Measurements from ENCODE around the gene RNASE12.
"Not testable (repeated sequence)": the region's sequence is repeated elsewhere in the genome, so short reads cannot be mapped to it uniquely, and the experiment has no call there.

RNASE12 gene

DNA sequence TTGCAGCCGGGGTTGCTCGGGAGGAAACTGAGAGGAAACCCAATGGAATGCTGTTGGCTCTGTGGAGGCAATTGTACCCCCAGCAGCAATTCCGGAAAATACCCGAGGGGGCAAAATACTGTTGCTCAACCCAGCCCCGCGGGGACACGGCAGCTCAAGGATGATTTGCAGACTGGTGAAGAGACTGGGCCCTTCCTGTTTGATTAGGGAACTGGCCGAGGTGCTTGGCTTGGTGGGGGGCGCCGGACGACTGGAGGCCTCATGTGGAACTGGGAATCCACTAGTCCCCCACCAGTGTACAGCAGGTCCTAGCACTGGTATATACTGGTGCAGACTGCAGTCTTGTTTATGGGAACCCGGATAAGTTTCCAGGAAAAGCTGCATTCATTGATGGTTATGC, 10.3 kb upstream of the RNASE12 start:
- intact Hi-C loops (cut with DNase I), result no loop called here

DNA sequence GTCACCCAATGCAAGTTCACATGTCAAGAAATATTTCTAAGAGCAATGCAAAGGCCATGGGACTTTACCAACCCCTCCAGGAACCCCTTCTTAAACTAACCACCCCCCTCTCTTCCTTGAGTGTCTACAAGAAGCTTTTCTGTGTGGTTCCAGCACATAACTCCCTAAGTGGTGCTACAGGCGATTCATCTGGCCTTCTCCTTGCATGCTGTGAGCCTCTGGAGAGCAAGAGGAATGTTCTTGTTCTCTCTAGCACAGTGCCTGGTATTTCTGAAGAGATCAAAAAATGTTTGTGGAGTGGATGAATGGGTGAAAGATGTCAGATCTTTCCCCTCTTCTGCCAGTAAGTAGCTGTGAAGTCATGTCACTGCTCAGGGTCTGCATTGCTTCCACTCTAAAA, 5.9 kb upstream of the RNASE12 start:
- DNase-seq, result no peak
- intact Hi-C loops (cut with DNase I), result no loop called here

More for the DNA sequence above, 10.3 kb upstream of the RNASE12 start:
- DNase-seq, result no peak

DNA sequence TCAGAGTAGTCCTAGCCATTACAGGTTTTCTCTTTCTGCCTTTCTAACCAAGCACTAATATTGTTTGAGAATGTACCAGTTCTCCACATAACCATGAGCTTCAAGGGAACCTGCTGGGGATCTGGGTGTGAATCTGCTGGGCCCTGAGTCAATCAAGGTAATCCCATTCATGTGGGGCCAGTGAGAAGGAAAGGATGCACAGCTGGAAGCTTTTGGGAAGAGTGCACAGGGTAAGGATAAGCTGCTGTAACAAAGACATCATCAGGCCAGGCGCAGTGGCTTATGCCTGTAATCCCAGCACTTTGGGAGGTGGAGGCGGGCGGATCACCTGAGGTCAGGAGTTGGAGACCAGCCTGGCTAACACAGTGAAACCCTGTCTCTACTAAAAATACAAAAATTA, 4.5 kb upstream of the RNASE12 start:
- DNase-seq; intact Hi-C loops (cut with DNase I): not testable (repeated sequence)

DNA sequence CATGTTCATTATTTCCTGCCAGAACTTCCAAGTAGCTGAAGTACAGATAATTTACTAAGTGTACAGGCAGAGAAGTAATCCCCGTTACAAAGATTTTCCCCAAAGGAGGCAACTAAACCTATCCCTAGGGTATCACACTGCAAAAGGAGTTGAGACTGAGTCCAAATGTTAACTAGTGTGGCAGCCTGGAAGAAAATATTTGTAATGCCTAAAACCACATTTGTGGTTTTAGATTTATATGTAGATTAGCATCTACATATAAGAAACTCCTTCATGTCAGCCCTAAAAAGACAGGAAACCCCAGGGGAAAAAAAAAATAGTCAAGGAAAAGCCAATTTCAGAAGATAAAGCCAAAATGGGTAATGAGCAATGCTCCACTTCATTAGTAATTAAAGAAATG, 1.4 kb upstream of the RNASE12 start:
- intact Hi-C loops (cut with DNase I), result no loop called here
- no peak for DNase-seq

DNA sequence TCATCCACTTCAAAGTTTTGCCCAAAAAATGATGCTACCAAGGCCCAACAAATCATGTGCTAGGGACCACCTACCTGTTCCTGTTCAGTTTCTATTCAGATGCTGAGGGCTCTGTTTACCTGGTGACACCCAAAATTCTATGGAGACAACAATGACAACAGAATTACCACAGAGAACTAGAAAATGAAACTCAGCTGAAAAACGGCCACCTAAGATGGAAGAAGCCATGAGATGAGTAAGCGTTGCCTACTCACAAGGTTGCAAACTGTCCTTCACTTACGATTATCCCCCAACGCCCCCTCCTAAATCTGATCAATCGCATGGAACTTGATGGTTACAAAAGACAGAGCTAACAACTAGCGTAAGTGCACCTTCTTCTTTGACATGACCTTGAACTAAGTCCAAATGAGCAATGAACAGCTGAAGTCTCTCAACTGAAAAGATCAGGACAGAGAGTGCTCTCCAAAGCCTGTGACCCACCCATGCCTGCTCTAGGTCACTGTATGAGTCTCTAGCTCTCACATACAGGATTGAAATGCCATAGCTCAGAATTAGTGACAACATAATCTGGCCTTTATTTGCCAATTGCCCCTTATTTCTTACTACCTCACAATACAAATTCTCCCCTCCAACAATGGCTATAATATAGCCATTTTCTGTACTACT, 3.6 kb downstream of the RNASE12 start, which contains the start of gene RNASE11:
Gene RNASE11 (minus strand): TSS at position 513 of the 666 bp plus-strand sequence.
- intact Hi-C loops (cut with DNase I), result no loop called here
- DNase-seq, result no peak

DNA sequence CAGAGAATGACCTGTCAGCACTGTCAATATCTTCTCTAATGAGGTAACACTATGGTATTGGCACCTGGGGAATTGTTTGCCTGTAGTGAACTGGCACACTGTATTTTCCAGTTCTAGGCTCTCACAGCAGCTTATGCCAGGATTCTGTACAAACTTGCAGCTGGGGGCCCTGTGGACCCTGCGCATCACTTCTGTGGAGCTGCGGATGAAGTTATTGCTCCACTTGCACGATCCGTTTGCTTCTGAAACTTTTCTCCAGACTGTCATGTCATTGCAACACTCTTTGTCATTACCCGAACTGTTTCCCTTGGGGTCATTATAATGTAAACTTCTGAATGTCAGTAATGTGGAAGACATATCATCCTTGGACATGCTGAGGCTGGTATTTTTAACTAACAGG, 7.3 kb downstream of the RNASE12 start:
- intact Hi-C loops (cut with DNase I), result no loop called here
- DNase-seq, result no peak

DNA sequence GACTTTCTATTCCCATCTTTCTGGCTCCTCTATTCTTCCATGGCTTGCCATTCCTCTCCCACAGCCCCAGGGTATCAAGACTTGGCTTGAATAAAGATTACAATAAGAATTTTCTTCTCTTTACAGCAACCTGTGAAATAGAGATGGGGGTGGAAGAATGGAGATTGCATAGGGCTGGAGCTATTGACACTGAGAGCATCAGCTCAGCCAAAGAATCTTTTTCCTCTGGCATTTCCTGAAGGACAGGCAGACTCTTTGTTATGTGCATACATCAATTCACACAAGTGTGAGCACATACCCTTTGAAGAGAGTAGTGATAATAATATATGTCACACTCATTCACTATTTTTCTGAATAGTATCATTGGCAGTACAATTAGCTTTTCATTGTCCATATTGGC, 8.0 kb downstream of the RNASE12 start:
- intact Hi-C loops (cut with DNase I), result no loop called here
- no peak for DNase-seq

DNA sequence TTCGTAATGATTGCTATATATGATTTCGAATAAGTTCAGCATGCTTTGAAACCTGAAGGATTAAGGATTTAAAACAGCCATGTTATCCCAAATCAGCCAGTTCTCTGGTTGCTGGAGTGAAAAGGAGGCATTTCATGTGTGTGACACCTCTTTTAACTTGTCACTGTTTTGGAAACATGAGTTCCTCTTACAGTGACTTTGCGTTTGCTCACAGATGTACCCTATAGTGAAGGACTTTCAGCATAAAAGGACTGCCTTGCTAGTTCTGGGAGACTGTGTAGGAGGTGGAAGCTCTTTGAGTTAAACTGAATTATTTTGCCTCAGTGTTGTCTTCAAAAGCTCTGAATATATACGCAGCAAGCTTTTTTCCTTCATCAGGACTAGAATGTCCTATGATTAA, 10.9 kb downstream of the RNASE12 start:
- DNase-seq, result no peak
- intact Hi-C loops (cut with DNase I), result no loop called here

DNA sequence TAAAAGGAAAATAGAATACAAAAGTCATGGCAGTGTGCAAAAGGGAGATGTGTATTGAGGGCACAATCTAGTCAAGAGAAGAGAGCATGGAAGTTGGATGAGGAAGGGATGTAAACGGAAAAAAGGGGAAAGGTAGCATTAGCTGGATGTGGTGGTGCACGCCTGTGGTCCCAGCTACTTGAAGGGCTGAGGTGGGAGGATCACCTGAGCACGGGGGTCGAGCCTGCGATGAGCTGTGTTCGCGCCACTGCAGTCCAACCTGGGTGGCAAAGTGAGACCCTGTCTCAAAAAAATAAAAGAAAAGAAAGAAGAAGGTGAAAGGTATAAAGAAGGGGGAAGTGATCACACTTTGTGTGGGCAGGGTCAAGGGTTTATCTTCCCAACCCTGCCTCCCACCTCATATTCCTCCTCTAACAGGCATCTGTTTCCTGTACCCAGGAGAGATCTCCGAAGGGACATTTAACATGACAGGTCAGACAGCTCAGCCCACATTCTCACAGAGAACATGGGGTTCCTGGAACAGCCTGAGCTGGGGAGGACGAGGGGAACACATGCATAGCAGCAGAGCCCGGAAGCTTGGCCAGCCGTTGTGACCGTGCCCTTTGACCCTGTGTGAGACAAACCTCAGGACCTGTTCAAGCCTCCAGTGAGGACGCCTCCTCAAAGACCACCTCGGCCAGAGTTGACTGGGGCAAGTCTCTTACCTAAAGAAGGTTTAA, 12.2 kb downstream of the RNASE12 start:
- DNase-seq, result no peak
- intact Hi-C loops (cut with DNase I), result no loop called here

DNA sequence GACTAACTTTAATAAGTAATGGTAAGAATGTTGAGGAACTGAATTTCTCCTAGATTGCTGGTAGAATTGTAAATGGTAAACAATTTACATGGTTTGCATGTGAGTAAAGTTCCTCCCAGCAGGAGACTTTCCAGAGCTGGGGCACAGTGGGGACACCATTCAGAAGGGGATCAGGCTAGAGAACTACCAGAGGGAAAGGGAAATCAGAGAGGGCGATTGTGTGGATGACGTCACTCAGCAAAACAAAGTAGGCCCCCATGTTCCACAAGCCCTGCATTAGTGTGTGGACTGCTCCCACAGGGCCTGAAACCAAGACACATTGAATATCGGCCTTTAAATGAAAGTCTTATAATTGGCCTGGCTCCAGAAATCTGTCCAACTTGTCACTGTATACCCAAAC, 12.9 kb downstream of the RNASE12 start:
- no peak for DNase-seq

DNA sequence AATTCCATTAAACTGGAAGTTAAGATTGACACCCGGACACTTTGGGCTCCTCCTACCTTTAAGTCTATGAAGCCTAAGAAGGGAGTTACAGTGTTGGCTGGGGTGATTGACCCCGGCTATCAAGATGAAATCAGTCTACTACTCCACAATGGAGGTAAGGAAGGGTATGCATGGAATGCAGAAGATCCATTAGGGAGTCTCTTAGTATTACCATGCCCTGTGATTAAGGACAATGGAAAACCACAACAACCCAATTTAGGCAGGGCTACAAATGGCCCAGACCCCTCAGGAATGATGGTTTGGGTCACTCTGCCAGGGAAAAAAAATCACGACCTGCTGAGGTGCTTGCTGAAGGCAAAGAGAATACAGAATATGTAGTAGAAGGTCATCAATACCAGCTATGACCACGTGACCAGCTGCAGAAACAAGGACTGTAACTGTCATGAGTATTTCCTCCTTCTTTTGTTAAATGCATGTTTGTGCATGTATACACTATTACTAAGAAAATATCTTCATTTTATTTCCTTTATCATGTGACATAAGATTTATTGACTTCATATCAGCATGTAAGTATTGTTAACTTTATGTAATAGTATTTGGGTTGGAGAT, 18.7 kb downstream of the RNASE12 start:
- intact Hi-C loops (cut with DNase I); DNase-seq: not testable (repeated sequence)

More for the DNA sequence above, 12.9 kb downstream of the RNASE12 start:
- intact Hi-C loops (cut with DNase I), result no loop called here

DNA sequence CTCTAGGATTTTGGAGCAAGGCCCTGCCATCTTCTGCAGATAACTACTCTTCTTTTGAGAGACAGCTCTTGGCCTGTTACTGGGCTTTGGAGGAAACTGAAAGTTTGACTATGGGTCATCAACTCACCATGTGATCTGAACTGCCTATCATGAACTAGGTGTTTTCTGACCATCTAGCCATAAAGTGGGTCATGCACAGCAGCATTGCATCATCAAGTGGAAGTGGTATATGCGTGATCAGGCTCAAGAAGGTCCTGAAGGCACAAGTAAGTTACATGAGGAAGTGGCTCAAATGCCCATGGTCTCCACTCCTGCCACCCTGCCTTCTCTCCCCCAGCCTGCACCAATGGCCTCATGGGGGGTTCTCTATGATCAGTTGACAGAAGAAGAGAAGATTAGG, 20.5 kb downstream of the RNASE12 start:
- DNase-seq, result not testable (repeated sequence)

DNA sequence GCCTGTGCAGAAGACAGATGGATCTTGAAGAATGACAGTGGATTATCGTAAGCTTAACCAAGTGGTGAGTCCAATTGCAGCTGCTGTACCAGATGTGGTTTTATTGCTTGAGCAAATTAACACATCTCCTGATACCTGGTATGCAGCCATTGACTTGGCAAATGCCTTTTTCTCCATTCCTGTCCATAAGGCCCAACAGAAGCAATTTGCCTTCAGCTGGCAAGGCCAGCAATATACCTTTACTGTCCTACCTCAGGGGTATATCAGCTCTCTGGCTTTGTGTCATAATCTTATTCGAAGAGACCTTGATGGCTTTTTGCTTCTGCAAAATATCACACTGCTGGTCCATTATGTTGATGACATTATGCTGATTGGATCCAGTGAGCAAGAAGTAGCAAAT, 21.3 kb downstream of the RNASE12 start:
- DNase-seq; intact Hi-C loops (cut with DNase I): not testable (repeated sequence)

More for the DNA sequence above, 20.5 kb downstream of the RNASE12 start:
- intact Hi-C loops (cut with DNase I), result not testable (repeated sequence)

DNA sequence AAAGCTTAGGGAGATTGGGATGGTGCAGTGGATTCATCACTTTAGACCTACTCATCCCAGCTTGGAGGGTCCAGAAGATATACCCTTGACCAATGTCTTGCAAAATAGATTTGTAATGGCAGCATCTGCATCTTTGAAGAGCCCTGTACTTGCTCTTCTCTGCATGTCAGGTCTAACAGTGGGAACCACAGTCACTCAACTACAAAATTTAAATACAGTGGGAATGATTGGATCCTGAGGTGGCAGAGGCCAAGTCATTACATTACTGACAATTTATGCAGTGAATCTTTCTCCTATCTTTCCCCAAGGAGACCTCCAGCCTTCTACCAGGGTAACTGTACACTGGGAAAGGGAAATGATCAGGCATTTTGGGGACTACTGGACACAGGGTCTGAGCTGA, 22.1 kb downstream of the RNASE12 start:
- intact Hi-C loops (cut with DNase I), result no loop called here
- no peak for DNase-seq

DNA sequence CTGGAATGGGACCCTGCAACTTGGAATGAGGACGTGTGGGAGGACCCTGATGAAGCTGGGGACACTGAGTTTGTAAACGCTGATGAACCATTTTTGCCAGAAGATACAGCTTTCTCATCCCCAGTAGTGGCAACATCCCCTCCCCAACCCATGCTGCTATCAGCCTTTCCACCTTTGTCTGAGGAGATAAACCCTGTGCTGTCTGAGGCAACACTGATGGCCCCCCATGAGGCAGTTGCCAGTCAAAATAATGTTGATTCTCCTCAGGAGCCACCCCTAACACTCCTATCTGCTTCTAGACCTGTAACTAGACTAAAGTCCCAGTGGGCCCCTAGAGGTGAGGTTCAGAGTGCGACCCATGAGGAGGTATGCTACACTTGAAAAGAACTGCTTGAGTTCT, 22.8 kb downstream of the RNASE12 start:
- intact Hi-C loops (cut with DNase I), result no loop called here
- DNase-seq, result no peak

DNA sequence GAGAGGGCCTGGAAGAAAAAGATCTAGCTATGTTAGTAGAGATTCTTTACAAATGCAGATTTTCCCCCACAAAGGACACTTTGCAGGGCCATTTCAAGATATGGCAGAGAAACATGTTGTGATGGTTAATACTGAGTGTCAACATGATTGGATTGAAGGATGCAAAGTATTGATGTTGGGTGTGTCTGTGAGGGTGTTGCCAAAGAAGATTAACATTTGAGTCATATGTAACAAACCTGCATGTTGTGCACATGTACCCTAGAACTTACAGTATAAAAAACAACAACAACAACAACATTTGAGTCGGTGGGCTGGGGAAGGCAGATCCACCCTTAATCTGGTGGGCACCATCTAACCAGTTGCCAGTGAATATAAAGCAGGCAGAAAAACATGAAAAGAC, 24.0 kb downstream of the RNASE12 start:
- DNase-seq; intact Hi-C loops (cut with DNase I): not testable (repeated sequence)

DNA sequence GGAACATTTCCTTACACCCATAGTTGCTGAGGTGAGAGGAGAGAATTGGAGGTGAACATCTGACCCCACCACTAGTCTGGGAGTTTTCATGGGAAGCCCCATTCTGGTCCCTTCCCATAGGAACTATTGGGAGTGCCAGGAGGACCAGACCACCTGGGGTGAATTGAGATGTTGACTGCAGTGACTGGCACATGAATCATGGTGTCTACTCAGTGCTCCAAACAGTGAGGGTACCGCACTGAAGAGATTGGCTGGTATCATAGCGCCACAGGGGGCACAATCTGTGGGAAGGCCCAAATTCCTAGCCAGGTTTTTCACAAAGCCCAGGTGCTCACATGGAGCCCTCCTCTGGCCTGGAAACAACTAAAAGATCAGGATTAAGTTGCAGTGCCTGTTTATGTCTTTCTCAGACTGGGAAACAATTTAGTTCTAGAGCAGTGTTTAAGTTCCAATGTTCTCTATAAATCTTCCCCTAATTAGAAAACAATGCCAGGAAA, 26.6 kb downstream of the RNASE12 start:
- no peak for DNase-seq
- intact Hi-C loops (cut with DNase I), result no loop called here

DNA sequence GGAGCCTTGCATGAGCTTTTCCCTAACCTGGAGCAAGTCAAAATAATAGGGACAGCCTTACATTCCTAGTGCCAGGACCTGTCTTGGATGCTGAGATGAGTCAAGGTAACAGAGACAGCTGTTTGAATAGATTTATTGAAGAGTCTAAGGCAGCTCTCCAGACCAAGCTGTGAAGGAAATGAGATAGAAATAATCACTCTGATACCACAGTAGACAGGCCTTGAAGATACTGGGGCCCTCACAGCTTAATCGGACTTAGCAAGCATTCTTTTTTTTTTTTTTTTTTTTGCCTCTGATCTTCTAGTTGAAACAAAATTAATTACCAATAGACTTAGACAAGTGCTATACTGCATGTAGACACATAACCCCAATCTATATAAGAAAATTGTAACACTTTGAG, 27.2 kb downstream of the RNASE12 start:
- intact Hi-C loops (cut with DNase I), result no loop called here
- DNase-seq, result no peak

DNA sequence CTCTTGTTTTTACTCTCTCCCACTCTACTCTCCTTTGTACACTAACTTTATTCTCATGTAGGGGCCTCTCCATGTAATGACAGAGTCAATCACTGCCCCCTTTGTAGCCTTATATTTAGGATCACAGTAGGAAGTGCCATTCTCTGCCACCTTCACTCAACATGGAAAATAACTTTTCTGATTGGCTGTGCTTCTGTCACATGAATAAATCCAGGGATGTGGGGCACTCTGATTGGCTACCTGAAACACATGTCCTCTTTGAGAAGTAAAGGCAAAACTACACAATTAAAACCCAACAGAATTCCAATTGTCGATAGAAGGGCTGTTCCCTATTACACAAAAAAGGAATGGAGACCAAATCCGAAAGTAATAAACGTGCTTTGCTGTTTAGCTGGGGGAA, 30.2 kb downstream of the RNASE12 start, which contains the start of gene RNASE9:
Gene RNASE9 (minus strand): TSS at position 87 of the 400 bp plus-strand sequence.
- intact Hi-C loops (cut with DNase I), result no loop called here

DNA sequence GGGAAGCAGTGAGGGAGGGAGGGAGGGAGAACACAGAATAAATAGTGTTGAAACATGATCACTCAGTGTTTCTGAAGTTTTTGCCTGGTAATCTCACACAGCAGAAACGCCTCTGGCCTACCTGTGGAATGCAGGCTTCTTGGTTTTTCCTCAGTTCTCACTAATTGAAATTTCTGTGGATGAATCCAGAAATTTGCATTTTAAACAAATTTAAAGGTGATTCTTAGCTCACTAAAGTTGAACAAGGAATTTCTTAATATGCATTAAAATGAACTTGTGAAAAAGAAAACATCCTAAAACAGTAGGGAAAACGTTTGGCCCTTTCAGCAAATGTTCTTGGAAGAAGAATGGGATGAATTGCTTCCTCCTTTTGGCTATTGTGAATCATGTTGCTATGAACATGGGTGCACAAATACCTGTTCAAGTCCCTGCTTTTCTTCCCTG, 31.7 kb downstream of the RNASE12 start:
- no peak for DNase-seq
- intact Hi-C loops (cut with DNase I), result no loop called here

More for the DNA sequence above, 30.2 kb downstream of the RNASE12 start, which contains the start of gene RNASE9:
- no peak for DNase-seq

Data from head of caudate nucleus (tissue), 42 donors.